NB4 (cell line): ENCODE measurements around the gene VAV2.

Source experiments
- POLR2A ChIP-seq: IDR thresholded peaks from 2 replicates; pipeline ENCODE4 v1.6.1; 2011; ENCODE audit warnings: mild to moderate bottlenecking; ENCODE audit not compliant: insufficient read length; ENCODE audit errors: extremely low read depth
- TF ChIP-seq, protein P1 (sequence below): IDR thresholded peaks from one replicate; pipeline ENCODE4 v1.5.1; 2012; ENCODE audit warnings: low read depth, low read length
- TF ChIP-seq, protein P2 (sequence below): IDR thresholded peaks from 2 replicates; pipeline ENCODE4 v1.6.1; 2011; ENCODE audit warnings: low read depth, low read length

- TF ChIP-seq, protein P1, sequence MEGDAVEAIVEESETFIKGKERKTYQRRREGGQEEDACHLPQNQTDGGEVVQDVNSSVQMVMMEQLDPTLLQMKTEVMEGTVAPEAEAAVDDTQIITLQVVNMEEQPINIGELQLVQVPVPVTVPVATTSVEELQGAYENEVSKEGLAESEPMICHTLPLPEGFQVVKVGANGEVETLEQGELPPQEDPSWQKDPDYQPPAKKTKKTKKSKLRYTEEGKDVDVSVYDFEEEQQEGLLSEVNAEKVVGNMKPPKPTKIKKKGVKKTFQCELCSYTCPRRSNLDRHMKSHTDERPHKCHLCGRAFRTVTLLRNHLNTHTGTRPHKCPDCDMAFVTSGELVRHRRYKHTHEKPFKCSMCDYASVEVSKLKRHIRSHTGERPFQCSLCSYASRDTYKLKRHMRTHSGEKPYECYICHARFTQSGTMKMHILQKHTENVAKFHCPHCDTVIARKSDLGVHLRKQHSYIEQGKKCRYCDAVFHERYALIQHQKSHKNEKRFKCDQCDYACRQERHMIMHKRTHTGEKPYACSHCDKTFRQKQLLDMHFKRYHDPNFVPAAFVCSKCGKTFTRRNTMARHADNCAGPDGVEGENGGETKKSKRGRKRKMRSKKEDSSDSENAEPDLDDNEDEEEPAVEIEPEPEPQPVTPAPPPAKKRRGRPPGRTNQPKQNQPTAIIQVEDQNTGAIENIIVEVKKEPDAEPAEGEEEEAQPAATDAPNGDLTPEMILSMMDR, result no peak
- no peak for TF ChIP-seq POLR2A
- TF ChIP-seq, protein P2, sequence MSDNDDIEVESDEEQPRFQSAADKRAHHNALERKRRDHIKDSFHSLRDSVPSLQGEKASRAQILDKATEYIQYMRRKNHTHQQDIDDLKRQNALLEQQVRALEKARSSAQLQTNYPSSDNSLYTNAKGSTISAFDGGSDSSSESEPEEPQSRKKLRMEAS, result no peak
Measured at GRCh38 chr9:133971121-133971951, 20.8 kb downstream of the VAV2 start.
